ENCODE results near the gene ADAM33. TPM values are rescaled to one million over a fixed set of nuclear protein-coding genes. Genes with fewer than 3 reads are reported as not detected.

The ADAM33 gene
- total and polyA plus RNA-seq, 2 experiments from 2014 or later, result 0.45 to 1.3 TPM

DNA sequence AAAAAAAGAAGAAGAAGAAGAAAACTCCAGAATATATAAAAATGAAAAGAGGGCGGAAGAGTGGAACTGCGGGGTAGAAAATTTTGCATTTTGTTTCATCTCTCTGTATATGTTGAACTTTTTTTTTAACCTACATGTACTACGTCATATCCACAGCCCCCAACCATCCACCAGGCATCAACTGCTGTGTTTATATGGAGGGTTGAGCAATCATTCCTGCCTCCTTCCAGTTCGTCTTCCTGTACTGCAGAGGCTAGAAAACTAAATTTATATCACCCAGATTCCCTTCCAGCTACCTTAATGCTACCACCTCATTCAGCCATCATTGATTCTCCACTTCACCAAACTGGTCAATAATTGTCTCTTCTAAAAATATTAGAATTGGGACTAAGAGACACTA is 40.1 kb upstream of the ADAM33 start:
- H3K9me3 ChIP-seq (ENCODE audit: low read depth), result no peaks in the 10 kb centered on the region

DNA sequence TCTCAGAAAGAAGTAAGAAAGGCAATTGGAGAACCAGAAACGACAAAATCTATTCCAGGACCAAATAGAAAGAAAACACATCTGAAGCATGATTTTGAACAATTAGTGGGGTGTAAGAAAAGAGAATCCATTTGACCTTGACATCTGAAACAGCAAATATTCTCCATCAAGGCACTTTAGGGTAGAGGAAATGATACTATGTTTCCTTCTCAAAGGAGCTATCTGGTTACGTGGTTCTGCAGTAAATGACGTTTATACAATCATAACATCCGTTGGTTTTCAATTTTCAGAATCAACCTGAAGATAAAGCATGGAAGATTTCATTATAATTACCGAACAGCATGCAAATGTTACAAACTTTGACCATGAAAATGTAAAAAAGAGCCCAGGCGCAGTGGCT is 38.8 kb upstream of the ADAM33 start:
- Histone ChIP-seq H3K4me1 (ENCODE audit: low read depth) (no peaks in the 10 kb centered on the region), H3K36me3 (no peaks in the 10 kb centered on the region), H3K9me3 (ENCODE audit: low read depth) (no peaks in the 10 kb centered on the region), H3K4me3 (no peak overlapping the region), H3K27me3 (peaks cover 5% of the 10 kb centered on the region), H3K27ac (no peak overlapping the region)
- DNase-seq (ENCODE audit: low read depth in 1 of 2, low spot score in 1 of 2), result no peak
- TF ChIP-seq, protein P1, sequence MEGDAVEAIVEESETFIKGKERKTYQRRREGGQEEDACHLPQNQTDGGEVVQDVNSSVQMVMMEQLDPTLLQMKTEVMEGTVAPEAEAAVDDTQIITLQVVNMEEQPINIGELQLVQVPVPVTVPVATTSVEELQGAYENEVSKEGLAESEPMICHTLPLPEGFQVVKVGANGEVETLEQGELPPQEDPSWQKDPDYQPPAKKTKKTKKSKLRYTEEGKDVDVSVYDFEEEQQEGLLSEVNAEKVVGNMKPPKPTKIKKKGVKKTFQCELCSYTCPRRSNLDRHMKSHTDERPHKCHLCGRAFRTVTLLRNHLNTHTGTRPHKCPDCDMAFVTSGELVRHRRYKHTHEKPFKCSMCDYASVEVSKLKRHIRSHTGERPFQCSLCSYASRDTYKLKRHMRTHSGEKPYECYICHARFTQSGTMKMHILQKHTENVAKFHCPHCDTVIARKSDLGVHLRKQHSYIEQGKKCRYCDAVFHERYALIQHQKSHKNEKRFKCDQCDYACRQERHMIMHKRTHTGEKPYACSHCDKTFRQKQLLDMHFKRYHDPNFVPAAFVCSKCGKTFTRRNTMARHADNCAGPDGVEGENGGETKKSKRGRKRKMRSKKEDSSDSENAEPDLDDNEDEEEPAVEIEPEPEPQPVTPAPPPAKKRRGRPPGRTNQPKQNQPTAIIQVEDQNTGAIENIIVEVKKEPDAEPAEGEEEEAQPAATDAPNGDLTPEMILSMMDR (IDR thresholded peaks at IDR 0.05; ENCODE audit: low read depth, low read length), result no peak

More for the DNA sequence above, 40.1 kb upstream of the ADAM33 start:
- Histone ChIP-seq H3K27ac (no peak overlapping the region), H3K36me3 (no peaks in the 10 kb centered on the region), H3K4me3 (no peak overlapping the region), H3K27me3 (peaks cover 11% of the 10 kb centered on the region), H3K4me1 (ENCODE audit: low read depth) (no peaks in the 10 kb centered on the region)
- DNase-seq (ENCODE audit: low read depth in 1 of 2, low spot score in 1 of 2), result no peak
- TF ChIP-seq, protein P1 (IDR thresholded peaks at IDR 0.05; ENCODE audit: low read depth, low read length), result no peak

DNA sequence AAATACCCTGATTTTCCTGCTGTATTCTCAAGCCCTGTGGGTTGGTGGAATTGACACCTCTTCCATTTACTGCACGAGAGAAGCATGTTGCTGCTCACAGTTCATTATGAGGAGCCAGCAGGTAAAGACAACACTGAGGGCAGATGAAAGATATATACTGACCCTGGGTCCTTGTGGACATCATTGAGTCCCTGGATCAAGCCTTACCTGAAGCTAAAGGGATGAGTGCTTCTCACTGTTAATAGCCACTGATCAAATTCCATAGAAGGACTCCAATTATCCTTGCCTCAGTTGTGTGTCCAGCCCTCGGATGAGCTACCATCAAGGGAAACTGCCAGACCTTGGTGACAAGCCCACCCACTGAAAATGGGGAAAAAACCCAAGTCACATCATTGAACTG is 38.3 kb upstream of the ADAM33 start:
- no peaks in the 10 kb centered on the region for H3K4me1 ChIP-seq (ENCODE audit: low read depth)
- no peak overlapping the region for H3K4me3 ChIP-seq
- H3K27ac ChIP-seq, result no peak overlapping the region
- no peak for DNase-seq (ENCODE audit: low read depth in 1 of 2, low spot score in 1 of 2)
- TF ChIP-seq, protein P1 (IDR thresholded peaks at IDR 0.05; ENCODE audit: low read depth, low read length), result no peak
- no peaks in the 10 kb centered on the region for H3K36me3 ChIP-seq
- H3K27me3 ChIP-seq, result peaks cover 5% of the 10 kb centered on the region
- no peaks in the 10 kb centered on the region for H3K9me3 ChIP-seq (ENCODE audit: low read depth)

GRCh38 chr20:3719046-3719445 is 37.2 kb upstream of the ADAM33 start:
- DNase-seq (ENCODE audit: low read depth in 1 of 2, low spot score in 1 of 2), result no peak
- no peaks in the 10 kb centered on the region for H3K9me3 ChIP-seq (ENCODE audit: low read depth)
- TF ChIP-seq, protein P1 (IDR thresholded peaks at IDR 0.05; ENCODE audit: low read depth, low read length), result no peak
- H3K36me3 ChIP-seq, result no peaks in the 10 kb centered on the region
- peaks cover 5% of the 10 kb centered on the region for H3K27me3 ChIP-seq
- H3K27ac ChIP-seq, result no peak overlapping the region
- no peak overlapping the region for H3K4me3 ChIP-seq
- no peaks in the 10 kb centered on the region for H3K4me1 ChIP-seq (ENCODE audit: low read depth)

GRCh38 chr20:3716195-3716834 is 34.5 kb upstream of the ADAM33 start:
- Histone ChIP-seq H3K36me3 (no peaks in the 10 kb centered on the region), H3K27ac (no peak overlapping the region), H3K4me1 (ENCODE audit: low read depth) (no peaks in the 10 kb centered on the region), H3K9me3 (ENCODE audit: low read depth) (no peaks in the 10 kb centered on the region), H3K4me3 (no peak overlapping the region), H3K27me3 (peaks cover 5% of the 10 kb centered on the region)
- peak; percentile 64 to 65 for DNase-seq (ENCODE audit: low read depth in 1 of 2, low spot score in 1 of 2)
- TF ChIP-seq, protein P1 (IDR thresholded peaks at IDR 0.05; ENCODE audit: low read depth, low read length), result peak; percentile 85
